GM19239 (cell line): ENCODE results near the gene L3MBTL1.

Source experiments
- DNase-seq: peaks from one replicate; pipeline ENCODE4 v3.0.0; 2011; ENCODE audit warnings: low spot score; ENCODE audit not compliant: insufficient read length
- FAIRE-seq: peaks from 2 replicates; lab custom pipeline; 2011; peaks lifted over from hg19 to GRCh38; lab: Jason Lieb, UNC

The L3MBTL1 gene

GRCh38 chr20:43550456-43550855 lies 43.0 kb downstream of the L3MBTL1 start:
- FAIRE-seq (no peak), DNase-seq (no peak)

- DNase-seq (no peak), FAIRE-seq (no peak)
These were observed 46.9 kb downstream of the L3MBTL1 start for GRCh38 chr20:43554369-43554768.

- no peak for DNase-seq
- no peak for FAIRE-seq
These were observed 51.1 kb downstream of the L3MBTL1 start, which contains the start of gene SGK2 for GRCh38 chr20:43558412-43559146. Gene SGK2 (plus strand): TSS chr20:43559027. CDS start chr20:43566496, 7,469 bp downstream.

GRCh38 chr20:43559147-43559987 lies 51.9 kb downstream of the L3MBTL1 start:
- DNase-seq (no peak), FAIRE-seq (no peak)

GRCh38 chr20:43560974-43561373 lies 53.5 kb downstream of the L3MBTL1 start:
- FAIRE-seq (no peak), DNase-seq (no peak)

GRCh38 chr20:43563429-43563828 lies 55.9 kb downstream of the L3MBTL1 start:
- DNase-seq (no peak), FAIRE-seq (no peak)

GRCh38 chr20:43563991-43564390 lies 56.5 kb downstream of the L3MBTL1 start:
- no peak for DNase-seq
- FAIRE-seq: no peak

GRCh38 chr20:43564455-43564854 lies 57.0 kb downstream of the L3MBTL1 start:
- FAIRE-seq: no peak
- no peak for DNase-seq

GRCh38 chr20:43564993-43565757 lies 57.7 kb downstream of the L3MBTL1 start:
- DNase-seq (no peak), FAIRE-seq (no peak)

GRCh38 chr20:43565758-43566104 lies 58.2 kb downstream of the L3MBTL1 start:
- DNase-seq (no peak), FAIRE-seq (no peak)

GRCh38 chr20:43567477-43567876 lies 60.0 kb downstream of the L3MBTL1 start:
- no peak for FAIRE-seq
- DNase-seq: no peak

- FAIRE-seq: no peak
- no peak for DNase-seq
These were observed 61.2 kb downstream of the L3MBTL1 start for GRCh38 chr20:43568706-43569105.

GRCh38 chr20:43569282-43569681 lies 61.8 kb downstream of the L3MBTL1 start:
- FAIRE-seq: no peak

GRCh38 chr20:43570496-43570895 lies 63.0 kb downstream of the L3MBTL1 start:
- FAIRE-seq (no peak), DNase-seq (no peak)

More at GRCh38 chr20:43569282-43569681, 61.8 kb downstream of the L3MBTL1 start:
- DNase-seq: no peak

GRCh38 chr20:43571310-43571709 lies 63.8 kb downstream of the L3MBTL1 start:
- FAIRE-seq (no peak), DNase-seq (no peak)

- DNase-seq (no peak), FAIRE-seq (no peak)
These were observed 64.3 kb downstream of the L3MBTL1 start for GRCh38 chr20:43571771-43572170.

- no peak for DNase-seq
- FAIRE-seq: no peak
These were observed 65.4 kb downstream of the L3MBTL1 start for GRCh38 chr20:43572891-43573290.

- FAIRE-seq (no peak), DNase-seq (no peak)
These were observed 68.6 kb downstream of the L3MBTL1 start for GRCh38 chr20:43576108-43576507.

GRCh38 chr20:43579861-43580793 lies 72.6 kb downstream of the L3MBTL1 start:
- DNase-seq: no peak
- no peak for FAIRE-seq
